ENCODE measurements around the gene PDP2.

GRCh38 chr16:66916518-66916917, 36.2 kb downstream of the PDP2 start:
- TF ChIP-seq, protein P1, sequence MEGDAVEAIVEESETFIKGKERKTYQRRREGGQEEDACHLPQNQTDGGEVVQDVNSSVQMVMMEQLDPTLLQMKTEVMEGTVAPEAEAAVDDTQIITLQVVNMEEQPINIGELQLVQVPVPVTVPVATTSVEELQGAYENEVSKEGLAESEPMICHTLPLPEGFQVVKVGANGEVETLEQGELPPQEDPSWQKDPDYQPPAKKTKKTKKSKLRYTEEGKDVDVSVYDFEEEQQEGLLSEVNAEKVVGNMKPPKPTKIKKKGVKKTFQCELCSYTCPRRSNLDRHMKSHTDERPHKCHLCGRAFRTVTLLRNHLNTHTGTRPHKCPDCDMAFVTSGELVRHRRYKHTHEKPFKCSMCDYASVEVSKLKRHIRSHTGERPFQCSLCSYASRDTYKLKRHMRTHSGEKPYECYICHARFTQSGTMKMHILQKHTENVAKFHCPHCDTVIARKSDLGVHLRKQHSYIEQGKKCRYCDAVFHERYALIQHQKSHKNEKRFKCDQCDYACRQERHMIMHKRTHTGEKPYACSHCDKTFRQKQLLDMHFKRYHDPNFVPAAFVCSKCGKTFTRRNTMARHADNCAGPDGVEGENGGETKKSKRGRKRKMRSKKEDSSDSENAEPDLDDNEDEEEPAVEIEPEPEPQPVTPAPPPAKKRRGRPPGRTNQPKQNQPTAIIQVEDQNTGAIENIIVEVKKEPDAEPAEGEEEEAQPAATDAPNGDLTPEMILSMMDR (conservative IDR thresholded peaks at IDR 0.05; ENCODE audit: low read length), result no peak
- no peak for TF ChIP-seq EZH2phosphoT487 (IDR thresholded peaks at IDR 0.05; ENCODE audit: borderline replicate concordance, low read depth, low read length)

All from OCI-LY7 (cell line).